B cell (primary cell): ENCODE results near the gene GARRE1. TPM values are rescaled to one million over a fixed set of nuclear protein-coding genes. Genes with fewer than 3 reads are reported as not detected.

Experiments
- ATAC-seq: fragments of 200-7000 bp; cut with Tn5 transposase; one replicate; pipeline ENCODE4 v1.10.0; 2021; ENCODE audit warnings: low read depth, mild to moderate bottlenecking, moderate number of reproducible peaks, moderate library complexity
- CTCF ChIA-PET: fragments of 350-600 bp; sonication (Branson Sonifier 250); formaldehyde crosslinking; loops from one replicate; lab custom pipeline; 2021; ENCODE audit warnings: antibody characterized with exemption, inconsistent platforms; lab: Charles Lee
- POLR2A ChIA-PET: fragments of 350-600 bp; sonication (Branson Sonifier 250); formaldehyde crosslinking; loops from one replicate; lab custom pipeline; 2021; ENCODE audit warnings: antibody characterized with exemption; lab: Charles Lee
- DNase-seq: peaks from one replicate; pipeline ENCODE4 v3.0.0; 2013
- H2AFZ ChIP-seq: 2 replicates; pipeline ENCODE4 v1.6.1; 2012; ENCODE audit warnings: mild to moderate bottlenecking, low read depth, low read length; ENCODE audit not compliant: insufficient read depth, poor library complexity, severe bottlenecking
- H3K27ac ChIP-seq, 2 donors: 1 replicate in 1 of 2; 2 replicates in 1 of 2; pipeline ENCODE4 v1.5.1; 2012 to 2013; ENCODE audit warnings: low read length in 2 of 2, mild to moderate bottlenecking in 2 of 2, moderate library complexity in 1 of 2
- H3K27me3 ChIP-seq, 4 experiments: fragments of 200-600 bp in 1 of 4; sonication (generic) in 1 of 4; replicated peaks in 1 of 4; 1 replicate in 2 of 4; 2 replicates in 2 of 4; pipeline versions ENCODE4 v1.6.1 to v1.7.0; 2013 to 2016; ENCODE audit warnings: low read length in 3 of 4, mild to moderate bottlenecking in 2 of 4, mixed read lengths in 1 of 4, moderate library complexity in 1 of 4; ENCODE audit not compliant: insufficient read depth in 4 of 4, control insufficient read depth in 3 of 4; ENCODE audit errors: control extremely low read depth in 1 of 4
- H3K36me3 ChIP-seq, 2 experiments: replicated peaks in 1 of 2; 1 replicate in 1 of 2; 2 replicates in 1 of 2; pipeline versions ENCODE4 v1.6.1 to v1.7.1; 2013; ENCODE audit warnings: low read length in 1 of 2; ENCODE audit not compliant: insufficient read depth in 2 of 2, control insufficient read depth in 1 of 2; ENCODE audit errors: control extremely low read depth in 1 of 2, extremely low read depth in 1 of 2
- H3K4me1 ChIP-seq, 2 donors: fragments of 200-600 bp in 1 of 2; sonication (generic) in 1 of 2; 1 replicate in 1 of 2; 2 replicates in 1 of 2; pipeline versions ENCODE4 v1.5.1 to v1.6.1; 2013 to 2017; ENCODE audit warnings: low read length in 2 of 2; ENCODE audit not compliant: control insufficient read depth in 2 of 2, insufficient read depth in 2 of 2
- H3K4me2 ChIP-seq: replicated peaks from 2 replicates; pipeline ENCODE3; 2012; ENCODE audit warnings: mild to moderate bottlenecking, low read depth, low read length; ENCODE audit not compliant: poor library complexity, severe bottlenecking
- H3K4me3 ChIP-seq, 5 experiments: fragments of 200-600 bp in 1 of 5; sonication (generic) in 1 of 5; 1 replicate in 3 of 5; 2 replicates in 2 of 5; pipeline versions ENCODE4 v1.5.1 to v1.7.0; 2011 to 2016; ENCODE audit warnings: low read length in 4 of 5, mild to moderate bottlenecking in 4 of 5, low read depth in 2 of 5, control low read depth in 1 of 5, moderate library complexity in 1 of 5; ENCODE audit not compliant: insufficient read depth in 1 of 5; ENCODE audit errors: control extremely low read depth in 1 of 5, extremely low read depth in 1 of 5
- H3K79me2 ChIP-seq: fragments of 200-600 bp; sonication (generic); one replicate; pipeline ENCODE4 v1.6.0; 2016; ENCODE audit warnings: low read length; ENCODE audit not compliant: control insufficient read depth, insufficient read depth
- H3K9ac ChIP-seq: fragments of 200-600 bp; sonication (generic); 2 replicates; pipeline ENCODE4 v1.6.1; 2017; ENCODE audit warnings: mild to moderate bottlenecking, low read length, moderate library complexity
- H3K9me3 ChIP-seq, 3 donors: one replicate each; pipeline versions ENCODE4 v1.6.1 to v1.7.1; 2013; ENCODE audit warnings: low read length in 2 of 3; ENCODE audit not compliant: control insufficient read depth in 2 of 3, insufficient read depth in 1 of 3; ENCODE audit errors: control extremely low read depth in 1 of 3
- H4K20me1 ChIP-seq: 2 replicates; pipeline ENCODE4 v1.6.0; 2012; ENCODE audit warnings: mild to moderate bottlenecking, low read length; ENCODE audit not compliant: insufficient read depth, control insufficient read depth, poor library complexity, severe bottlenecking
- H3K27ac Mint-ChIP-seq: one replicate; pipeline ENCODE4 v1.8.0; 2021; ENCODE audit warnings: mixed read lengths
- H3K27me3 Mint-ChIP-seq: one replicate; pipeline ENCODE4 v1.8.0; 2021; ENCODE audit warnings: mixed read lengths
- H3K4me1 Mint-ChIP-seq: one replicate; pipeline ENCODE4 v1.8.0; 2021; ENCODE audit warnings: mixed read lengths
- H3K4me3 Mint-ChIP-seq: one replicate; pipeline ENCODE4 v1.8.0; 2021; ENCODE audit warnings: mixed read lengths
- H3K9me3 Mint-ChIP-seq: one replicate; pipeline ENCODE4 v1.8.0; 2022; ENCODE audit warnings: mixed read lengths; ENCODE audit not compliant: insufficient read depth
- CTCF ChIP-seq: fragments of 200-600 bp; IDR thresholded peaks from one replicate; pipeline ENCODE4 v1.8.0; 2022; ENCODE audit warnings: antibody characterized with exemption, mild to moderate bottlenecking
- EZH2 ChIP-seq: IDR thresholded peaks from 2 replicates; pipeline ENCODE4 v1.6.1; 2012; ENCODE audit warnings: borderline replicate concordance, low read depth, mild to moderate bottlenecking, moderate library complexity, low read length; ENCODE audit not compliant: insufficient read depth, poor library complexity, severe bottlenecking
- WGBS: methylation state at CpG from one replicate; pipeline ENCODE4 v1.1.5; 2013; ENCODE audit warnings: missing lambda C conversion rate; ENCODE audit not compliant: insufficient coverage; 5-methylcytosine and 5-hydroxymethylcytosine counted together
- intact Hi-C: fragments of 100-400 bp; cut with micrococcal nuclease; formaldehyde crosslinking; loops from one replicate; pipeline ENCODE4 v1.10.0; 2022
- polyA plus RNA-seq: library from polyadenylated mRNA; depleted of rRNA; stranded (reverse); fragments of >200 nt; gene quantifications from 2 replicates; pipeline ENCODE4 v1.2.3, GENCODE V29; 2012
- total RNA-seq, 2 donors: library from RNA; stranded (reverse); fragments of 120-200 nt in 1 of 2; gene quantifications; 1 replicate in 1 of 2; 2 replicates in 1 of 2; pipeline versions ENCODE4 v1.2.3 to v1.2.4, GENCODE V29; 2013 to 2022

Gene GARRE1
- total and polyA plus RNA-seq, 2 donors (not counting 1 experiment from before 2014, with no cell fraction given) = 26.3 to 55.6 TPM

GRCh38 chr19:34235425-34235940 lies 18.9 kb upstream of the GARRE1 start:
- Histone ChIP-seq H3K4me2 (no peak overlapping the region), H3K4me3 (no peak overlapping the region), H3K36me3 (peaks cover 0 to 6% of the 10 kb centered on the region in 2 experiments), H2AFZ (no peak overlapping the region), H3K9ac (no peak overlapping the region), H3K27ac (no peak overlapping the region), H3K79me2 (no peaks in the 10 kb centered on the region), H4K20me1 (no peaks in the 10 kb centered on the region), H3K9me3 (peaks cover 0 to 1% (median 0%) of the 10 kb centered on the region in 3 donors), H3K27me3 (no peaks in the 10 kb centered on the region), H3K4me1 (peaks cover 0 to 8% of the 10 kb centered on the region in 2 donors)
- no peaks in the 10 kb centered on the region for H3K9me3 Mint-ChIP-seq
- no peak overlapping the region for H3K27ac Mint-ChIP-seq
- POLR2A ChIA-PET = no interaction called here
- H3K27me3 Mint-ChIP-seq = no peaks in the 10 kb centered on the region
- CTCF ChIA-PET = no interaction called here
- intact Hi-C loops = no loop called here
- no peak overlapping the region for H3K4me3 Mint-ChIP-seq
- DNase-seq (no peak), ATAC-seq (no peak)
- WGBS = no CpG with 5 or more reads among the region's 2 CpGs
- no peak for TF ChIP-seq CTCF
- TF ChIP-seq EZH2 = no peak
- peaks cover 10% of the 10 kb centered on the region for H3K4me1 Mint-ChIP-seq
